ENCODE results near the gene GFI1B. TPM values are rescaled to one million over a fixed set of nuclear protein-coding genes. Genes with fewer than 3 reads are reported as not detected.

Gene GFI1B
- total and polyA plus RNA-seq, 2 of the 4 experiments (the other 2 are of a cell fraction), result 0.02 TPM; not detected in 1

GRCh38 chr9:132939169-132939568 is 39.3 kb upstream of the GFI1B start:
- dilution Hi-C loops (cut with HindIII; ENCODE audit: low sequenced_read_pairs, unreplicated experiment) (no loop called here), in situ Hi-C loops (cut with MboI; ENCODE audit: low sequenced_read_pairs) (no loop called here), intact Hi-C loops (cut with micrococcal nuclease) (no loop called here)
- Histone ChIP-seq H4K8ac (ENCODE audit: low read depth in 2 of 2, low read length in 2 of 2) (no peak overlapping the region), H3K4me1 (ENCODE audit: control insufficient read depth, insufficient read depth, low read length) (peaks cover 13% of the 10 kb centered on the region), H4K20me1 (ENCODE audit: insufficient read depth, low read length) (peaks cover 32% of the 10 kb centered on the region; the same call in 1 of the 2 replicates), H4K5ac (ENCODE audit: low read depth, low read length) (no peak overlapping the region), H2AFZ (replicated peaks; ENCODE audit: low read length, poor library complexity) (no peak overlapping the region), H2BK5ac (ENCODE audit: low read depth, low read length, poor library complexity, severe bottlenecking) (no peak overlapping the region), H2BK120ac (ENCODE audit: low read depth, low read length) (no peak overlapping the region), H3K23ac (ENCODE audit: low read depth, low read length) (no peak overlapping the region), H3K14ac (replicated peaks; ENCODE audit: low read depth, low read length) (no peak overlapping the region), H3K18ac (ENCODE audit: low read depth, low read length) (no peak overlapping the region), H3K4ac (ENCODE audit: low read depth, low read length) (no peak overlapping the region), H3K27me3 (ENCODE audit: control insufficient read depth, insufficient read depth, low read length) (no peaks in the 10 kb centered on the region), H2BK20ac (ENCODE audit: low read depth, low read length) (no peak overlapping the region), H3K36me3 (ENCODE audit: control insufficient read depth, insufficient read depth, low read length) (no peaks in the 10 kb centered on the region), H2AK9ac (replicated peaks; ENCODE audit: low read depth, low read length, poor library complexity) (no peak overlapping the region), H3K9me1 (ENCODE audit: insufficient read depth, low read length) (peaks cover 9% of the 10 kb centered on the region), H2AK5ac (ENCODE audit: low read depth, low read length) (no peak overlapping the region), H3K4me2 (ENCODE audit: low read depth, low read length) (no peak overlapping the region), H3K56ac (ENCODE audit: extremely low read depth, insufficient read depth, low read length) (no peak overlapping the region), H3K9me3 (ENCODE audit: control insufficient read depth, insufficient read depth, low read length) (no peaks in the 10 kb centered on the region), H4K91ac (ENCODE audit: insufficient read depth, low read depth, low read length) (no peak overlapping the region), H3K9ac (ENCODE audit: low read depth, low read length) (no peak overlapping the region), H3K27ac (ENCODE audit: insufficient read depth, low read length) (no peak overlapping the region), H3K79me1 (ENCODE audit: low read depth in 1 of 2, low read length in 2 of 2) (peaks cover 42 to 85% of the 10 kb centered on the region in 2 experiments), H2BK15ac (ENCODE audit: low read depth, low read length) (no peak overlapping the region), H3K4me3 (ENCODE audit: insufficient read depth, low read depth, low read length) (no peak overlapping the region)
- DNase-seq, result no peak
- ATAC-seq (ENCODE audit: low read depth), result no peak
- no CpG with 5 or more reads among the region's 1 CpG for WGBS, 2 experiments (ENCODE audit: extremely low coverage in 2 of 2, insufficient read length in 1 of 2)
- ChIA-PET CTCF (interaction anchor here (0.6 to 1.6 kb wide), 2 partner anchors 8 to 205 kb away, joined by 3 to 4 read pairs; no protein-coding TSS in a partner anchor), POLR2A (ENCODE audit: unreplicated experiment) (no interaction called here)
- BruUV-seq (replicated peaks), result no TSS peak
- no peak for TF ChIP-seq CEBPB (IDR thresholded peaks at IDR 0.05; ENCODE audit: low read depth, low read length)
- TF ChIP-seq RAD21 (IDR thresholded peaks at IDR 0.05; ENCODE audit: low read length), result no peak
- no peak for TF ChIP-seq MXI1 (IDR thresholded peaks at IDR 0.05; ENCODE audit: borderline replicate concordance, low read depth, low read length)
- no peak for TF ChIP-seq MAFK (IDR thresholded peaks at IDR 0.05; ENCODE audit: low read depth, low read length)
- no peak for TF ChIP-seq MAZ (IDR thresholded peaks at IDR 0.05; ENCODE audit: borderline replicate concordance, low read depth, low read length)
- TF ChIP-seq RCOR1 (IDR thresholded peaks at IDR 0.05; ENCODE audit: insufficient replicate concordance, low read length), result no peak
- TF ChIP-seq SMC3 (IDR thresholded peaks at IDR 0.05; ENCODE audit: low read depth, low read length), result no peak
- TF ChIP-seq NFE2L2 (IDR thresholded peaks at IDR 0.05; ENCODE audit: low read depth, low read length), result no peak
- TF ChIP-seq RFX5 (IDR thresholded peaks at IDR 0.05; ENCODE audit: low read depth, low read length), result no peak

All from IMR-90 (cell line).